Measurements from ENCODE around the gene GIGYF1. TPM values are rescaled to one million over a fixed set of nuclear protein-coding genes. Genes with fewer than 3 reads are reported as not detected.
A peak's percentile ranks its signal among the peaks of the same experiment; 100 is the strongest.

Gene GIGYF1
- polyA plus RNA-seq, 1 donor (not counting 4 experiments of a cell fraction or from before 2014, with no cell fraction given) = 4.0 TPM

DNA sequence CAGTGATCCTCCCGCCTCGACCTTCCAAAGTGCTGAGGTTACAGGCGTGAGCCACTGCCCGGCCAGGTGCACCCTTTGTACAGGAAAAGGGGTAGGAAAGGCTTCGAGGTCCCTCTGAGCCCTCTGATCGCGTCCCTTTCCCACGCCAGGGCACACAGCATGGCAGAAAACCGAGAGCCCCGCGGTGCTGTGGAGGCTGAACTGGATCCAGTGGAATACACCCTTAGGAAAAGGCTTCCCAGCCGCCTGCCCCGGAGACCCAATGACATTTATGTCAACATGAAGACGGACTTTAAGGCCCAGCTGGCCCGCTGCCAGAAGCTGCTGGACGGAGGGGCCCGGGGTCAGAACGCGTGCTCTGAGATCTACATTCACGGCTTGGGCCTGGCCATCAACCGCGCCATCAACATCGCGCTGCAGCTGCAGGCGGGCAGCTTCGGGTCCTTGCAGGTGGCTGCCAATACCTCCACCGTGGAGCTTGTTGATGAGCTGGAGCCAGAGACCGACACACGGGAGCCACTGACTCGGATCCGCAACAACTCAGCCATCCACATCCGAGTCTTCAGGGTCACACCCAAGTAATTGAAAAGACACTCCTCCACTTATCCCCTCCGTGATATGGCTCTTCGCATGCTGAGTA, 12.7 kb upstream of the GIGYF1 start:
- H2AFZ ChIP-seq (ENCODE audit: control insufficient read depth, low read length) = peak overlapping the region; percentile 23
- TF ChIP-seq, protein P1, sequence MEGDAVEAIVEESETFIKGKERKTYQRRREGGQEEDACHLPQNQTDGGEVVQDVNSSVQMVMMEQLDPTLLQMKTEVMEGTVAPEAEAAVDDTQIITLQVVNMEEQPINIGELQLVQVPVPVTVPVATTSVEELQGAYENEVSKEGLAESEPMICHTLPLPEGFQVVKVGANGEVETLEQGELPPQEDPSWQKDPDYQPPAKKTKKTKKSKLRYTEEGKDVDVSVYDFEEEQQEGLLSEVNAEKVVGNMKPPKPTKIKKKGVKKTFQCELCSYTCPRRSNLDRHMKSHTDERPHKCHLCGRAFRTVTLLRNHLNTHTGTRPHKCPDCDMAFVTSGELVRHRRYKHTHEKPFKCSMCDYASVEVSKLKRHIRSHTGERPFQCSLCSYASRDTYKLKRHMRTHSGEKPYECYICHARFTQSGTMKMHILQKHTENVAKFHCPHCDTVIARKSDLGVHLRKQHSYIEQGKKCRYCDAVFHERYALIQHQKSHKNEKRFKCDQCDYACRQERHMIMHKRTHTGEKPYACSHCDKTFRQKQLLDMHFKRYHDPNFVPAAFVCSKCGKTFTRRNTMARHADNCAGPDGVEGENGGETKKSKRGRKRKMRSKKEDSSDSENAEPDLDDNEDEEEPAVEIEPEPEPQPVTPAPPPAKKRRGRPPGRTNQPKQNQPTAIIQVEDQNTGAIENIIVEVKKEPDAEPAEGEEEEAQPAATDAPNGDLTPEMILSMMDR (optimal IDR thresholded peaks at IDR 0.05 in 1 of 3, IDR thresholded peaks at IDR 0.05 in 1 of 3, conservative IDR thresholded peaks at IDR 0.05 in 1 of 3; ENCODE audit: extremely low read depth in 1 of 3, insufficient read depth in 2 of 3, low read length in 3 of 3) = no peak
- no peak for TF ChIP-seq EZH2 (IDR thresholded peaks at IDR 0.05; ENCODE audit: low read length)
- H3K9ac ChIP-seq (ENCODE audit: control insufficient read depth, extremely low read depth, insufficient read depth, low read length) = peak overlapping the region; percentile 93
- dilution Hi-C loops (cut with MboI; ENCODE audit: extremely low pct_ligation_motif_present, low sequenced_read_pairs) = no loop called here
- DNase-seq (ENCODE audit: low read depth, low spot score) (no peak), FAIRE-seq (no peak)
- peaks cover 10% of the 10 kb centered on the region for H3K4me1 ChIP-seq (ENCODE audit: control insufficient read depth, extremely low read depth, insufficient read depth, low read length)
- H3K4me2 ChIP-seq (ENCODE audit: control insufficient read depth, extremely low read depth, insufficient read depth, low read depth, low read length) = peak overlapping the region; percentile 96
- H3K27ac ChIP-seq (ENCODE audit: control insufficient read depth, insufficient read depth, low read length) = peak overlapping the region; percentile 86
- no peaks in the 10 kb centered on the region for H3K27me3 ChIP-seq (ENCODE audit: control insufficient read depth, extremely low read depth, insufficient read depth, low read length)
- H3K9me3 ChIP-seq (ENCODE audit: control insufficient read depth, low read depth, low read length) = no peaks in the 10 kb centered on the region
- H3K79me2 ChIP-seq (ENCODE audit: control insufficient read depth, insufficient read depth, low read length) = peaks cover 21% of the 10 kb centered on the region
- H3K4me3 ChIP-seq (ENCODE audit: control insufficient read depth in 2 of 3, extremely low read depth in 1 of 3, insufficient read depth in 2 of 3, low read depth in 1 of 3, low read length in 3 of 3) = peak overlapping the region; percentile 58 to 95 (median 90)
- peaks cover 0 to 12% of the 10 kb centered on the region in 2 experiments for H3K36me3 ChIP-seq (ENCODE audit: control insufficient read depth in 2 of 2, extremely low read depth in 1 of 2, insufficient read depth in 2 of 2, low read length in 2 of 2)
- H4K20me1 ChIP-seq (ENCODE audit: control insufficient read depth, extremely low read depth, insufficient read depth, low read length) = no peaks in the 10 kb centered on the region
- H3K9me1 ChIP-seq (ENCODE audit: control insufficient read depth, extremely low read depth, insufficient read depth, low read length) = no peaks in the 10 kb centered on the region

DNA sequence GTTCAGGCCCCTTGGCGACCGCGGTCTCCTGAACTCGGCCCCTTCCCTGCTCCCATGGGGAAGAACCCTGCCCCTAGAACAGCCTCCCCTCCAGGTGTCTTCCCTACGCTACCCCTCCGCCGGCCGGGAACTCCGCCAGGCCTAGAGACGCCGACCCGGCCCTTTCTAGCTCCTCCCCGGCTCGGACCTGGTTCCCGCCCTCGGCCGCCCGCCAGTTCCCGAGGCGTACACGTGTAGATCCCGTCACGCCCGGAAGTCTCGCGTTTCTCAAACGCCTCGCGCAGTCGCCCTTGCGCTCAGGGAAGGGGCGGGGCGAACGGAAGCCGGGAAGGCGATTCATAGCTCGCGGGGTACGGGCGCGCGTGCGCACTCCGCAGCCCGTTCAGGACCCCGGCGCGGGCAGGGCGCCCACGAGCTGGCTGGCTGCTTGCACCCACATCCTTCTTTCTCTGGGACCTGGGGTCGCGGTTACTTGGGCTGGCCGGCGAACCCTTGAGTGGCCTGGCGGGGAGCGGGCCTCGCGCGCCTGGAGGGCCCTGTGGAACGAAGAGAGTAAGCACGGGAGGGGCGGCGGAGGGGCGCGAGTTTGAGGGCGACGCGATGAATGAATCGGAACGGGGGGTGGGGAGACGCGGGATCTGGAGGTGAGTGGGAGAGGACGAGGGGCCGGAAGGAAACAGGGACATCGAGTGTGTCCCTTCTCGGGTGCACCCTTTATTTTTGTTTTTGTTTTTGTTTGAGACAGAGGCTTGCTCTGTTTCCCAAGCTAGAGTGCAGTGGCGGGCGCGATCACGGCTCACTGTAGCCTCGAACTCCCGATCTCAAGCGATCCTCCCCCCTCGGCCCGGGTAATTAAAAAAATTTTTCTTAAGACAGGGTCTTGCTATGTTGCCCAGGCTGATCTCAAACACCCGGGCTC, 12.0 kb upstream of the GIGYF1 start, which contains the start of gene POP7:
POP7 (plus strand) TSS at position 369 of the 919 bp plus-strand sequence. CDS start 710 bp downstream, outside the sequence.
- H3K79me2 ChIP-seq (ENCODE audit: control insufficient read depth, insufficient read depth, low read length) = peaks cover 21% of the 10 kb centered on the region
- H3K27me3 ChIP-seq (ENCODE audit: control insufficient read depth, extremely low read depth, insufficient read depth, low read length) = no peaks in the 10 kb centered on the region
- H3K4me1 ChIP-seq (ENCODE audit: control insufficient read depth, extremely low read depth, insufficient read depth, low read length) = peaks cover 10% of the 10 kb centered on the region
- peak; percentile 90 for DNase-seq (ENCODE audit: low read depth, low spot score)
- H3K9ac ChIP-seq (ENCODE audit: control insufficient read depth, extremely low read depth, insufficient read depth, low read length) = peak within 1 kb of the TSS; percentile 93
- FAIRE-seq = peak; percentile 79
- dilution Hi-C loops (cut with MboI; ENCODE audit: extremely low pct_ligation_motif_present, low sequenced_read_pairs) = no loop called here
- H3K27ac ChIP-seq (ENCODE audit: control insufficient read depth, insufficient read depth, low read length) = peak within 1 kb of the TSS; percentile 86
- peak within 1 kb of the TSS; percentile 96 for H2AFZ ChIP-seq (ENCODE audit: control insufficient read depth, low read length)
- H3K4me2 ChIP-seq (ENCODE audit: control insufficient read depth, extremely low read depth, insufficient read depth, low read depth, low read length) = peak within 1 kb of the TSS; percentile 96
- TF ChIP-seq EZH2 (IDR thresholded peaks at IDR 0.05; ENCODE audit: low read length) = no peak
- TF ChIP-seq, protein P1 (optimal IDR thresholded peaks at IDR 0.05 in 1 of 3, IDR thresholded peaks at IDR 0.05 in 1 of 3, conservative IDR thresholded peaks at IDR 0.05 in 1 of 3; ENCODE audit: extremely low read depth in 1 of 3, insufficient read depth in 2 of 3, low read length in 3 of 3) = no peak
- H3K9me1 ChIP-seq (ENCODE audit: control insufficient read depth, extremely low read depth, insufficient read depth, low read length) = no peaks in the 10 kb centered on the region
- H4K20me1 ChIP-seq (ENCODE audit: control insufficient read depth, extremely low read depth, insufficient read depth, low read length) = no peaks in the 10 kb centered on the region
- no peaks in the 10 kb centered on the region for H3K9me3 ChIP-seq (ENCODE audit: control insufficient read depth, low read depth, low read length)
- peak within 1 kb of the TSS; percentile 58 to 95 (median 90) for H3K4me3 ChIP-seq (ENCODE audit: control insufficient read depth in 2 of 3, extremely low read depth in 1 of 3, insufficient read depth in 2 of 3, low read depth in 1 of 3, low read length in 3 of 3)
- H3K36me3 ChIP-seq (ENCODE audit: control insufficient read depth in 2 of 2, extremely low read depth in 1 of 2, insufficient read depth in 2 of 2, low read length in 2 of 2) = peaks cover 0 to 12% of the 10 kb centered on the region in 2 experiments
